NCI-H526 (cell line): ENCODE data around the gene CLIP1.
"Not testable (repeated sequence)": the region's sequence is repeated elsewhere in the genome, so short reads cannot be mapped to it uniquely, and the experiment has no call there.

Experiments used
- DNase-seq, 2 experiments: peaks; one replicate each; lab custom pipeline; 2025; lab: John Stamatoyannopoulos, UW

The CLIP1 gene

GRCh38 chr12:122421821-122422729 is at the start of gene CLIP1:
CLIP1 (minus strand) TSS chr12:122422669; CDS start chr12:122380452, 42,217 bp downstream.
- DNase-seq, result peak; percentile 38 to 80

GRCh38 chr12:122471324-122472226 is 49.1 kb upstream of the CLIP1 start:
- DNase-seq, result peak; percentile 40 to 63

- DNase-seq, result not testable (repeated sequence)
Observed at GRCh38 chr12:122470576-122470975, 48.1 kb upstream of the CLIP1 start.

GRCh38 chr12:122469856-122470255 is 47.4 kb upstream of the CLIP1 start:
- not testable (repeated sequence) for DNase-seq

GRCh38 chr12:122467983-122468382 is 45.5 kb upstream of the CLIP1 start:
- DNase-seq, result no peak

GRCh38 chr12:122464317-122465042 is 42.0 kb upstream of the CLIP1 start:
- not testable (repeated sequence) for DNase-seq

GRCh38 chr12:122460641-122461040 is 38.2 kb upstream of the CLIP1 start:
- no peak for DNase-seq

- DNase-seq, result no peak
Observed at GRCh38 chr12:122460061-122460460, 37.6 kb upstream of the CLIP1 start.

- no peak for DNase-seq
Observed at GRCh38 chr12:122459211-122459610, 36.7 kb upstream of the CLIP1 start.

GRCh38 chr12:122458105-122459035 is 35.9 kb upstream of the CLIP1 start:
- DNase-seq, result no peak

- DNase-seq, result no peak
Observed at GRCh38 chr12:122457627-122458026, 35.2 kb upstream of the CLIP1 start.

GRCh38 chr12:122454739-122455138 is 32.3 kb upstream of the CLIP1 start:
- DNase-seq, result no peak

- no peak for DNase-seq
Observed at GRCh38 chr12:122454250-122454721, 31.8 kb upstream of the CLIP1 start.

GRCh38 chr12:122452701-122453285 is 30.3 kb upstream of the CLIP1 start:
- no peak for DNase-seq

- DNase-seq, result no peak
Observed at GRCh38 chr12:122449317-122449716, 26.8 kb upstream of the CLIP1 start.

GRCh38 chr12:122447825-122448224 is 25.4 kb upstream of the CLIP1 start:
- DNase-seq, result not testable (repeated sequence)

GRCh38 chr12:122446390-122446789 is 23.9 kb upstream of the CLIP1 start:
- not testable (repeated sequence) for DNase-seq

GRCh38 chr12:122444071-122444470 is 21.6 kb upstream of the CLIP1 start:
- not testable (repeated sequence) for DNase-seq

GRCh38 chr12:122438822-122439221 is 16.4 kb upstream of the CLIP1 start:
- DNase-seq, result not testable (repeated sequence)

- DNase-seq, result no peak
Observed at GRCh38 chr12:122437656-122438121, 15.2 kb upstream of the CLIP1 start.
